ENCODE results near the gene LIN37.
"Not testable (repeated sequence)": the region's sequence is repeated elsewhere in the genome, so short reads cannot be mapped to it uniquely, and the experiment has no call there.

LIN37 gene

DNA sequence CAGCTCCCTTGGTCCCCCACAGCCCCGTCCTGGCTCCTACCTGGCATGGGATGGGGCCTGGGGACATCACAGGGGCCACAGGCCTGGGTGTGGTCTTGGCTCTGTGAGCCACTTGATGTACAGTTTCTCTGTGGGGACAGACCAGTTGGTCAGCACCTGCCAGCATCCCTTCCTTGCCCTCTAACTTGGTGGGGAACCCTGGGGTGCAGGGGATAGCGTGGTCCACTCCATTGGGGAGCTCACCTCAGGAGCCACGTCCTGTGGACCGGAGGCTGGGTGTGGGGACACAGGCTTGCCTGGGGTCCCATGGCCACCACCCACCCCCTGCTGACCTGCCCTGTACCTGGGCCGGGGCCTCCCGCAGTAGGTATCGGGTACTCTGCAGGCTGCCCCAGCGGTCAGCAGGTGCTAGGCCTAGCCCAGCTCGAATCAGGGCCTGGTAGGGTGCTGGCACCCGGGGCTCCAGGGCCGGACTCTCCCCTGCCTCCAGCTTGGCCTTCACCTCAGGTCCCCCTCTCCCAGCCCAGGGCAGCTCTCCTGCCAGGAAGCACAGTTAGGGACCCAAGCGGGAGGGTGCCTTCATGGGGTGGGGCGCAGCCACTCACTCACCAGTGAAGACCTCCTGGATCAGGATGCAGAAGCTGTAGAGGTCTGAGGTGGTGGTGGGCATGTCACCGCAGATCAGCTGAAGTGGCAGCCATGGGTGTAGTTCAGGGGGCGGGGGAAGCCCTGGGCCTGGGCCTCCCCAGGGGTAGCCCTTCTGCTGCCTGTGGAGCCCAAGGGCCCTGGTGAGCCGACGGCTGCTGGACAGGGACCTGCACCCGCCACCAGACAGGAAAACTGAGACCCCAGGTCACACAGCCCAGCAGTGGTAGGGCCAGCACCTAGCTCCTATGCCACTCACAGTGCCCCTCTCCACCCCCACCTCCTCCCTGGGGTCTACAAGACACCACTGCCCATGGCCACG, 41.9 kb downstream of the LIN37 start:
- DNase-seq (ENCODE audit: low spot score), result no peak

DNA sequence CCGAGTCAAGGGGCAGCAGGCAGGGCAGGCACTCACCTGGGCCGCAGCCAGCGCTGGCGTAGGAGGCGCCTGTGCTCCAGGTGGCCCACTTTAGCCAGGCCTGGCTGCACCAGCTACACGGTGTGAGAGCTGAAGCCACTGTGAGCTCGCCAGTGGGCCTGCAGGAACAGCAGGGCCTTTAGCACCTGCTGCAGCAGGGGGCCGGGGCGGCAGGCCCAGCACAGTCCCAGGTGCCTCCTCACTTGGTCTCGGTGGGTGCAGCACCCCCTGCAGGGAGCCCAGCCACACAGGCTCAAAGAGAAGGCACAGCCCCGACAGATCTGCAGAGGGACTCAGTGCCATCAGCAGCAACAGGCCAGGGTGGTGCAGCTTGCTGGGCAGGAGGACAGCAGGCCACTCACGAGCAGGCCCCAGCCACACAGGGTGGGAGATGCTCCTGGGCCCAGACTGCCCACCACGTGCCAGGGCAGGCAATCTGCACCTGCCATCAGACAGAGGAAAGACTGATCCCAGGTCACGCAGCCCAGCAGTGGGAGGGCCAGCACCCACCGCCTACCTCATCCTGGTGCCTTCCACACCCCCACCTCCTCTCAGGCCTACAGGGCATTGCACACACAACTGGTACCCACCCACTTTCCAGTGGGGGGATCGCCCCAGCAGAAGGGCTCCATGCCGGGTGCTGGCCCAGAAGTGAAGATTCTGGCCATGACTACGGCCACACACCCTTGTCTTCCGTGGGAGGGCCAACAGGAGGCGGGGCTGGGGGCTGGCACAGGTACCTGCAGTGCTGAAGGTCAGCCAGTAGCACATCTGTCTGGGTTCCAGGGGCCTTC, 42.8 kb downstream of the LIN37 start:
- DNase-seq (ENCODE audit: low spot score), result no peak

DNA sequence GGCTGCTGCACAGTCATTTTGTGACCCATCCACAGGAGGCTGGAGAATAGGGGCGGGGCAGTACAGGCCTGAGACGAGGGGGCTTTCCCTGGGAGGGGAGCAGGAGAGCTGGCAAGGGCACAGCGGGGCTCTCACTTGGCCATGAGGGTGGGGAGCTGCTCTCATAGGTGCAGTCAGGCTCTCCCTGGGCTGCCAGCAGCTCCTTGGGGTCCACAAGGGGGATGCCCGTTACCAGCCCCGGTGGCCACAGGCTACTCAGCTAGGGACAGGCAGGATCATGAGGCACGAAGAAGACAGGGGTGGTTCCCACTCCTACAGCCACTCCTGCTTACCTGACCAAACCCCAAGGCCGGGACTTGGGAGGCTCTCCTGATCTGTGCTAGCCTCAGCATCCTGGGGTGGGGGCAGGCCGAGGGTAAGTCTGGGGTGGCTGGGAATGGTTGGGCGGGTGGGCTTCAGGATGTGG, 43.5 kb downstream of the LIN37 start:
- no peak for DNase-seq (ENCODE audit: low spot score)

DNA sequence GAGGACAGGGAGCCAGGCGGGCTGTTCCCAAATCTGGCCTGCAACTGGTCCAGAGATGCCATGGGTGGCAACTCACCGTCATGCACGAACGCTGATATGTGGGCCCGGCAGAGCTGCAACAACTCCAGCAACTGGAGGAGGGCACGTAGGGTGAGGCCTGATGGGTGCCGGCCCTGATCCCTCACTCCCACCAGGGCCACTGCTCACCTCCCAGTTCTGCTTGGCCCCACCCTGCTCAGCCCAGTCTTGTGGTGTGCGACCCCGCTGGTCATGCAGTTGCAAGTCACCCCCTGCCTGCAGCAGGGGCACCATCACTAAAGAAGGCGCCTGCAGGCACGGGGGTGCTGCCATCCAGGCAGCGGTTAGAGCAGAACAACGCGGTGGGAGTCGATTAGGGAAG, 43.9 kb downstream of the LIN37 start:
- no peak for DNase-seq (ENCODE audit: low spot score)

DNA sequence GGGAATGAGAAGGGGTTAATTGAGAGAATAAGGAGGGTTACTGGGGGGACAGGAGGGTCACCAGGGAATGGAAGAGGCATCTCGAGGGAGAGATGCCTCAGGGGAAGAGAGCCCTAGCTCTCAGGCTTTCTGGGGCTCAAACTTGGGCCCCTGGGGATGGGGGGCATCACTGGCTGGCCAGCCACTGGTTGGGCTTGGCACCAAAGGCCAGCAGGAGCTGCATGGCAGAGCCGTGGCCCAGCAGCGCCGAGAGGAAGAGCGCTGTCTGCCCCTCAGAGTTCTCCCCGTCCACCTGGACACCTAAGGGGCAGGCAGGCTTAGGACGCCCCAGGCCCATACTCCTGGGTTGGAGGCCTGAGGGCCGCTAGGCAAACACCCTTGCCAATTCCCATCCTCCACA, 44.5 kb downstream of the LIN37 start:
- DNase-seq (ENCODE audit: low spot score), result no peak

DNA sequence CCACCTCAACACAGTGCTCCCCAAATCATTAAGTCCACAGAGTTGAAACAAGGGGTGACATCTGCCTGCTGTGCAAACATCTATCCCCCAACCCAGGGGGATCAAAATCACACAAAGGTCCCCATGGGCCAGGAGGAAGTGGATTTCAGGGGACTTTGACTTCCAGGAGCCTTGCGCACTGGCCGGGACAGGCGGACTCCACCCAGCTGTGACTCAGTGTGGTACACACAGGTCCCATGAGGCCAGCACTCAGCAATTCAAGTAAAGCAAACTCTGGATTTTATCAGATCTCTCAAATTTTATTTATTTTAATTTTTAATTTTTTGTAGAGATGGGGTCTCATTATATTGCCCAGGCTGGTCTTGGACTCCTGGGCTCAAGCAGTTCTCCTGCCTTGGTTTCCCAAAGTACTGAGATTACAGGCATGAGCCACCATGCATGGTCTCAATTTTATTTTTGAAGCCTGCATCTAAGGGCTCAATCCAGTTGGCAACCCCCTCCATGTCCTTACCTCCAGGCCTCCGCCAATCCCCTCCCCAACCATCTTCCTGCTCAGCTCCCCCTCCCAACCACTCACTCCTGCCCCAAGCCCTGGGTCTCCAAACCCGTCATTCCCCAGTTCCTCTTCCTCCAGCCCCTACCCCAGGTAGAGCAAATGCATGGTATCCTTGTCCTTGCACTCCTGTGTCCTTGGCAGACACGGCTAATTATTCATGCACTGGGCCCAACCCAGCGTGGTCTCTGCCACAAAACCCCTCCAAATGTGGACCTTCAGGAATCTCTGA, 45.2 kb downstream of the LIN37 start:
- DNase-seq (ENCODE audit: low spot score), result no peak

DNA sequence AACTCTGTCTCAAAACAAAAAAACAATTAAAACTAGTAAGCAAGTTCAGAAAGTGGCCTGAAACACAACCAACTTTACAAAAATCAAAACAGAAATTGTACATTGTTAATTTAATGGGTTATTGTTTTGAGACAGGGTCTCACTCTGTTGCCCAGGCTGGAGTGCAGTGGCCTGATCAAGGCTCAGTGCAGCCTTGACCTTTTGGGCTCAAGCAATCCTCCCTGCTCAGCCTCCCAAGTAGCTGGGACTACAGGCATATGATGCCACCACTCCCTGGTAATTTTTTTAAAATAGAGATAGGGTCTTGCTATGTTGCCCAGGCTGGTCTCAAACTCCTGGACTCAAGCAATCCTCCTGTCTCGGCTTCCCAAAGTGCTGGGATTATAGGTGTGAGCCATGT, 47.2 kb downstream of the LIN37 start:
- not testable (repeated sequence) for DNase-seq (ENCODE audit: low spot score)

DNA sequence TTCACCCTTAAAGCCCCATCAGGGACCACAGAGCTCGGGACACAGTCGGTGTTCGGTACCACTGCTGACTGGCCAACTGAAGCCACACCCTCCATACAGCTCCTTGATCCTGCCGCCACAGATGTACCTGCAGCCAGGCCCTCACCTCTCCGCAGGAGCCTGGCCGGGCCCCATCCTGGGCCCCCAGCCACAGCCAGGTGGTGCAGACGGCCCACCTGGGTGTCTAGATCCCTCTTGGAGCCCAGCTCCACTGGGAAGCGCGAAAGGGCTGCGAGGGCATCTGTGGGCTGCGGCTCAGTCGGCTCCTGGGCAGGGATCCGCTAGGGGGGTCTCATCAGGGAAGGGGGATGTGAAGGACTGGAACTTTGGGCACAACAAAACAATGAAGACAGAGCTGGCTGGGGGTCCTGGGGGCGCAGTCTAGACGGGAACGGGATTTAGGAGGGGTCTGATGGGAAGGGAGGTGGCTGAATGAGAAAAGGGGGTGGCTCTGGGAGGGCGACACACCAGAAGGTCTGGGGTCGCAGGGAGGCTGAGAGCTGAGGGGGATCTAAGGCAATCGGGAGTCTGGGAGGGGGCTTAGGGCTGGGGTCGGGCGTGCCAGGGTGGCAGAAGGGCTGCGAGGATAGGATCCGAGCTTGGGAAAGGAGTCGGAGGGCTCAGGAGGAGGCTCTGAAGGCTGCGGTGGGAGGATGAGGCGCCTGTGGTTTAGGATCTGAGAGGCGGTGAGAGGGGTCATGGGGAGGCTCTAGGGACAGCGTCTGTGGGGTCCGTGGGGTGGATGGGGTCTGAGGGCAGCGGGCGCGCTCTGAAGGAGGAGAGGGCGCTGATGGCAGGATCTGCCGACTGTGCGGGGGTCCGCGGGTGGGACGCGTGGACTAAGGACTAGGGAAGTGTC, 48.5 kb downstream of the LIN37 start:
- no peak for DNase-seq (ENCODE audit: low spot score)

DNA sequence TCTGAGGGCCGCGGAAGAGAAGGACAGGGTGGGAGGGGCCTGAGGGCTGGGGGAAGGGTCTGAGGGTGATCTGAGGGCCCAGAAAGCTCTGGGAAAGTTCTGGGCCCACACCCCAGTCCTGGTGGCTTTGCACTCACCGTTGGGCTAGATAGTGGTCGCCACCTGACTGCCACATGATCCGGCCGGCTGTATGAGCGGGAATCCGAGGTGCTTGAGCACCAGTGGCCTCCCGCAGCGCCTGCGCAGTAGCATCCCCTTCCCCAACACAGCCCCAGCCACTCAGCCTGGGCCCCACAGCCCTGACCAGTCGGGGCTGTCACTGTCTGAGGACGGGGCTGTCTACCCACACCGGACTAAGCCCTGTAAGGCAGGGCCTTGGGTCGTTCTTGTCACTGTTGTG, 49.3 kb downstream of the LIN37 start:
- no peak for DNase-seq (ENCODE audit: low spot score)

DNA sequence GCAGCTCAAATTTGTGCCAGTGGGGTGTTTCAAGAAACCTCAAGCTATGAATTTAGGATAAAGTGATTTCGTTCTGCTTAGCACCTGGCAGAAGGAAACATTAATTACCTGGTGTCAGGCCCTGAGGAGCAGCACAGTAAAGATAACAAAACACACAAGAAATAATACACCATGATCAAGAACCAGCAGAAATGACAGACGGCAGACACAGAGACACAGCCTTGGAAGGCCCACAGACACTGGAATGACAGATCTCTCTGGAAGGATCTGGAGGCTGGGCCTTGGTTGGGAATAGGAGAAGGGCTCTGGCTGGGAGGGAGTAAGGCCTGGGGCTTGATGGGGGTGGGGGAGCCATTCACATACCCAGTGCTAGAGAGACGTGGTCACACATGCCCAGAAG, 53.5 kb downstream of the LIN37 start:
- no peak for DNase-seq (ENCODE audit: low spot score)

Measured in activated CD4-positive, alpha-beta T cell treated with anti-CD3 and anti-CD28 coated beads, Interleukin-2, Interleukin-4, amounts not matched to agents 100 ng/mL and 50 ng/mL, durations not matched to agents 16 hours and 8 hours (primary cell).